GM18951 (cell line): ENCODE results near the gene CFAP221.
"Not testable (repeated sequence)": the region's sequence is repeated elsewhere in the genome, so short reads cannot be mapped to it uniquely, and the experiment has no call there.

Experiments used
- POLR2A ChIP-seq: IDR thresholded peaks from 4 replicates; pipeline ENCODE4 v1.6.1; 2011; ENCODE audit warnings: mild to moderate bottlenecking; ENCODE audit not compliant: insufficient read length, insufficient read depth; ENCODE audit errors: extremely low read depth
- in situ Hi-C: fragments of 300-500 bp; cut with MboI; formaldehyde crosslinking; loops from one replicate; pipeline ENCODE4 v1.12.0; 2022; ENCODE audit warnings: low sequenced_read_pairs, mixed read lengths, inconsistent platforms; ENCODE audit not compliant: unreplicated experiment

Gene CFAP221

DNA sequence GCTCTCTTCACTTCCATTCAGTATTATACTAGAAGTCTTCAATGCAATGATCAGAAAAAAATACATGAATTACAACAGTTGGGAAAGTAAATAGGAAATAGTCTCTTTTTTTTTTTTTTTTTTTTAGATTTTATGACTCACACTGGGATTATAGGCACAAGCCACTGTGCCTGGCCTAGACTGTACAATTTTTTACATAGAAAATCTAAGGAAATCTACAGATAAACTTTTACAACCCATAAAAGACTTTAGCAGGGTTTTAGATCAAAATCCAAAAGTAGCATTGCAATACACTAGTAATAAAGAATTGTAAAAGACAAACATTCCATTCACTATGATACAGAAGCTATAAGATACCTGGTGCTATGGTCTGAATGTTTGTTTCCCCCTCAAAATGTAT, 39.0 kb downstream of the CFAP221 start:
- in situ Hi-C loops: no loop called here
- TF ChIP-seq POLR2A: no peak

DNA sequence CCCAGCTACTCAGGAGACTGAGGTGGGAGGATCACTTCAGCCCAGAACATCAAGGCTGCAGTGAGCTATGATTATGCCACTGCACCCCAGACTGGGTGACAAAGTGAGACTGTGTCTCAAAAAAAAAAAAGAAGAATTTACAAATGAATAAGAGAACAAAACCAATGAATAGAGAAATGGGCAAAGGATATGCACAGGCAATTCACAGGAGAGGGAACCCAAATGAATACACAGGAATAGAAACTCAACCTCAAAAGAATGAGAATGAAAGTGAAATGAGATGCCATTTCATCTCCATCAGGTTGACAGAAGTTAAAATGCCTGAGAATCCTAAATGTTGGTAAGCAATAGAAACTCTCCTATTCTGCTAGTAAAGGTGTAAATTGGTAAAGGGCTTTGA, 40.2 kb downstream of the CFAP221 start:
- in situ Hi-C loops: no loop called here
- no peak for TF ChIP-seq POLR2A

DNA sequence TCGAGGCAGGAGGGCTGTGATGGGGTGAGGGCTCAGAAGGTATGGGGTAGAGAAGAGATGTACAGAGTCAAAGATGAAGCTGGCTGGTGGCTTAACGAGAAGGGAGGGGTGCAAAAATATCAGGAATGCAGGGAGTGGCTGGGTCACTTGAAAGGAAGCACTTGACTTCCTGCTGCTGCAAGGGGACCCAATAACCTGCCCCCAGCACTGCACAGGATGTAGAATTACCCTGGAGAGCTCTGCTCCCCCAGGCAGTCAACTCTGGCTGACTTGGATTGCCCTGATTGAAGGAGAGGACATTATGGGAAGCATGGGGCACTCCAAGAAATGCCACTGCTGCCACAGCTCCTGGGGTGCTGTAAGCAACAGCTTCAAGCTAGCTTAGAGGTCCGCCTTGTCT, 41.8 kb downstream of the CFAP221 start:
- in situ Hi-C loops: no loop called here

DNA sequence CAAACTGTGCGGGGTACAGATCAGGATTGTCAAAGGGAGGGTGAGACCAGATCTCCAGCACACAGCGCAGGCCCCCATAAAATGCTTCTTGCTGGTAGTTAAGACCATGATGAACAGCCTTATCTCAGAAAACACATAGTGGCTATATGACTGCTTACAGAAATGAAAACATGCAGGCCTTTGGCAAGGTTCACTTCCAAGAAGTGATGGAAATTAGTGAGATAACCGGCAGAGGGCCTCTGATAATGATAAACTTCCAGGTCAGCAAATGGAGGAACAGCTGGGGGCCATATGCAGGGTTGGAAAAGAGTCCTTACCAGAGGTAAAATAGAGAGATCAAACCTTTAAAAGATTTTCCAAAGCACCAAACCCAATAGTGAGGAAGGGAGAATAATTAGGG, 46.6 kb downstream of the CFAP221 start:
- no peak for TF ChIP-seq POLR2A
- in situ Hi-C loops: no loop called here

More for the DNA sequence above, 41.8 kb downstream of the CFAP221 start:
- no peak for TF ChIP-seq POLR2A

DNA sequence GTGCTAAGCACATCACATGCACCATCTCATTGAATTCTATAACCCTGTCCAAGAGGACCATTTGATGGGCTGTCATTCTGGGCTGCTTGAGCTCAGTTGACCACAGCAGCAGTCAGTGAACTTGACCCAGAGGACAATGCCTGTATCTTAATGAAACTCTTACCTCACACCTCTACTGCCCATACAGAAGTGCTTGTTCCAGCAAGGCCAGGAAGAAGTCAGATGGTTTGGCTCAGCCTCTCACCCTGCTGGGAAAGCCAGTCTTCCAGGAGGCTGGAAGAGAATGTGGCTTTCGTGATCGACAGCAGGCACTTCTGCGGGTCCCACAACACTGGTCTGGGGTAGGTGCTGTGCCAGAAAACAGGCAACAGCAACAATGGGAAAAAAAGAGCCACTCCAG, 47.3 kb downstream of the CFAP221 start:
- in situ Hi-C loops: no loop called here
- TF ChIP-seq POLR2A: no peak

DNA sequence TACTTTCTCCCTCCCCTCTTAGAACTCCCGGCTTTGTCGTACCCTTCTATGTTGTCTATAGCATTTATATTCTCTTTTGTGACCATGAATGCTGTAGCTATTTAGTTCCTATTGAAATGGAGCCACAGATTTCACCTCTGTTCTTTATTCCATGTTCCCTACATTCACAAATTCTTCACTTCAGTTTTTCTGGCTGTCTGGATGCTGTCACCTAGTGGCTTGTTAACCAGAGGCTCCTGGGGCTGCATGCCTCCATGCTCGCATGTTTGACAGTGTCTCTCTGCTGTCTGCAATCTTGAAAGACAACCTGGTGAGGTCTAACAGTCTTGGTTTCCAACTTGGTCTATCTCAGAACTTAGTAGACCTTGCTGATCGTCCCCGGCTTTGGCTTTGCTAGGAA, 48.2 kb downstream of the CFAP221 start:
- in situ Hi-C loops: no loop called here
- TF ChIP-seq POLR2A: no peak

DNA sequence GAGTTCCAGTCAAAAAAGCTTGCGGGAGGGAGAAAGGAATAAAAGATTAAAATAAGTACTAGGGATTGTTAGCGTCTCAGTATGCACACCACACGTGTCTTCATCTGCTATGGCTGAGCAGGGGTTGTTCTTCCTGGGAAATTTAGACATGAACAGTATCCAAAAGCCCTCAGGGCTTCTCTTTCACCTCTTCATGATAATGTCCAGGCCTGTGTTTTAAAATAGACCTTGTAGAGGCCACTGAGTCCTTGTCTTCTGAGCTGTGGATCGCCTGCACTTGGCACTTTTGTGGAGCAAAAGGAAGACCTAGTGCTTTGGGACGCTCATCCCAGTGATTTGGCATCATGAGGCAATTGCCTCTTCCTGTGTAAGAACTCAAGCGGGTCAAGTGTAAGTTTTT, 52.4 kb downstream of the CFAP221 start:
- TF ChIP-seq POLR2A: no peak
- in situ Hi-C loops: no loop called here

DNA sequence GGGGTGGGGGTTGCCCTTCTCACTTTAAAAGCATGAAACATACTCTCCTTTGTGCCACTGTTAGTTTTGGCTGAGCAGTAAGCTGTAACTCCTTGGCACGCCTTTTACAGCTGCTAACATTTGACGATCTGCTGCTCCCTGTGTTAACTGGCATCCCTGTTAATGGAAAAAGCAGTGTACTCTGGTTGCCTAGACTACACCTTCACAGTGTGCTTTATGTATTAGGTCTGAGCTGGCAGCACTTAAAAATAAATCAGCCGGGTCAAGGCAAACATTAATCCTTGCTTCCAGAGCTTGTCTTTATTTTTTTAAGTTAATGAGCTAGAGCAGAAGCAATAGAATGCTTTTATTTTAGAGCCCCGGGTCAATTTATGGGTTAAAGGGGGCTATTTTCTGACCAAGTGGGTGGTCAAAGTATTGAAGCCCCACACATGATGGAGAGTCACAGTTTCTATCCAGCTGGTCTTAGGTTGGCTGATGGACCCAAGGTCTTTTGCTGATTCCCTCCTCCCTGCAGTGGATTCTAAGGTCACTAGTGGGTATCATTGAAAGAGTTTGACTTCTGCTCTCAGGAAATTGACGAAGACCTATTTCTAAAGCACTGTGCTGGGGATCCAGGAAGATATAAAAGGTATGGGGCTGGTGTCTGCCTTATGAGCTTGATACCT, 54.5 kb downstream of the CFAP221 start:
- TF ChIP-seq POLR2A: no peak
- in situ Hi-C loops: no loop called here

DNA sequence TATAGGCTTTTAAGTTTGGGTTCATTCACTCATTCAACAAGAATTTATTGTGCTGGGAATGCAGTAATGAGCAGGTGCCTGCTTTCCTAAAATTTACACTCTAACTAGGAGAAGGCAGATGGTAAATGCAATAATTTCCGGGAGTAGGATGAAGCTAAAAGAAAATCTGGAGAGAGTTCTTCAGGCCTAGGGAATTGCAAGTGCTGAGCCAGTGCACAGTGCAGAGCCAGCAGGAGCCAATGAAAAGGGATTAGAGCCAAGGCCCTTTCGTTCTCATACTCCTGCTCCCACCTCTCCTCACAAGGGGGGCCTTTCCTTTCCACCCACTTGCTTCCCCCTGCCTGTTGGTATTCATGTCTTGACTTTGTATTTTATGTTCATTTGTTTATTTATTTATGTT, 55.1 kb downstream of the CFAP221 start:
- no peak for TF ChIP-seq POLR2A
- in situ Hi-C loops: no loop called here

DNA sequence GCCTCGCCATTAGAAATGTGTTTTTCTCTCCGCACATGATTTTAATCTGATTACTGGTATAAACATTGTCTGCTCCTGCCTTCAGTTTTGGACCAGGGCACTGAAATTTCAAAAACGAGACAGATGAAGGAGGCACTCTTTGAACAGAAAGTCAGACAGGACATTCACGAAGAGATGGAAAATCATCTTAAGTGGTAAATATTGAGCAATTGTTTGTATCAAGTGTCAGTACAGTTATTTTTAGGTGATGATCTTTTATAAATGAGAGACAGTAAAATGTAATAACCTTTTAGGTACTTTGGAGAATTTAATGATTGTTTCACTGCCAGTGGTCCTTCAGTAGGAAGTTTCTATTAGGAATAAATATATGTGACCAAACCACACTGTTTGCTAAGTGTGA, 60.8 kb downstream of the CFAP221 start:
- TF ChIP-seq POLR2A: no peak
- in situ Hi-C loops: no loop called here

DNA sequence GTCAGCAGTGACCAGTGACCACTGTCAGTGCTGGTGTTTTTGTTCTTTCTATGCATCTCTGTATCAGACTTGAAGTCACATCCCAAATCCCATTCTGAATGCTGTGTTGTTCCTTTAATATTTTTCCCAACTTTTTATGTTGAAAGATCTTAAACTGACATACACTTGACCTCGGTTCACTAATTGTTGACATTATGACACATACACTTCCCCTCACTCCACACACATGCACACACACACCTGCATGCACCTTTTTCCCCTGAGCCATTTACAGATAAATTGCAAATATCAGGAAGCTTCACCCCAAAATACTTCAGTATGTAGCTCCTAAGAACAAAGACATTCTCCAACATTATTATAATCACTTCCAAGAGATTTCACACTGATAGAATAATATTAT, 62.4 kb downstream of the CFAP221 start:
- in situ Hi-C loops: no loop called here
- TF ChIP-seq POLR2A: no peak

DNA sequence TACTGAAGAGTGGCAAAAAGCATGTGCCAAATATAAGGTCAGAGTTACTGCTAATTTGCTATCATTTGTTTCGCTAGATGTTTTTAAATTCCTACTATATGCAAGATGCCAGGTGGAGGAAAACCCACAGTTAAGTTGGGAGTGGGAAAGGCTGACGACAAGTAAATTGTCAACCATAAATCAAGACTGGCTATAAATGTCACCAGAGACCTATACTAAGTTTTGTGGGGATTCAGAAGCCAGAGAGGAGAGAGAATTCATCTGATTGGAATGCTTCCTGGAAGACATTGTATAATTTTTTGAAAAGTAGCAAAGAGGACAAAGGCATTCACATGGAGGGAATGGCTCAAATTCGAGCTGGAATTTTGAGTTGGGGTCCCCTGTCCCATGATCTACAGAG, 64.3 kb downstream of the CFAP221 start:
- in situ Hi-C loops: no loop called here

DNA sequence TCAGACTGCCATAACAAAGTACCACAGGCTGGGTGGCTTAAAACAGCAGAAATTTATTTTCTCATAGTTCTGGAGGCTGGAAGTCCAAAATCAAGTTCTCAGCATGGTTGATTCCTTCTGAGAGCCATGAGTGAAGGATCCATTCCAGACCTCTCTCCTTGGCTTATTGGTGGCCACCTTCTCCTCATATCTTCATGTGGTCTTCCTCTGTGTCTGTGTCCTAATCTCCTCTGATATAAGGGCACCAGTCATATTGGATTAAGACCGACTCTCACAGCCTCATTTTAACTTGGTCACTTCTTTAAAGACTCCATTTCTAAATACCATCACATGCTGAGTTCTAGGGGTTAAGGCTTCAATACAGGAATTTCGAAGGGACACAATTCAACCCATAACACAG, 65.1 kb downstream of the CFAP221 start:
- in situ Hi-C loops: no loop called here
- no peak for TF ChIP-seq POLR2A

More for the DNA sequence above, 64.3 kb downstream of the CFAP221 start:
- no peak for TF ChIP-seq POLR2A

DNA sequence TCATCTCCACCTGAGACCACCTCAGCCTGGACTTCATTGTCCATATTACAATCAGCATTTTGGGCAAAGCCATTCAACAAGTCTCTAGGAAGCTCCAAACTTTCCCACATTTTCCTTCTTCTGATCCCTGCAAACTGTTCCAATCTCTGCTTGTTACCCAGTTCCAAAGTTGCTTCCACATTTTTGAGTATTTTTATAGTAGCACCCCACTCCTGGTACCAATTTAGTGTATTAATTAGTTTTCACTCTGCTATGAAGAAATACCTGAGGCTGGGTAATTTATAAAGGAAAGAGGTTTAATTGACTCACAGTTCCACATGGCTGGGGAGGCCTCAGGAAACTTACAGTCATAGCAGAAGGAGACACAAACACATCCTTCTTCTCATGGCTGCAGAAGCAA, 69.9 kb downstream of the CFAP221 start:
- in situ Hi-C loops: not testable (repeated sequence)

DNA sequence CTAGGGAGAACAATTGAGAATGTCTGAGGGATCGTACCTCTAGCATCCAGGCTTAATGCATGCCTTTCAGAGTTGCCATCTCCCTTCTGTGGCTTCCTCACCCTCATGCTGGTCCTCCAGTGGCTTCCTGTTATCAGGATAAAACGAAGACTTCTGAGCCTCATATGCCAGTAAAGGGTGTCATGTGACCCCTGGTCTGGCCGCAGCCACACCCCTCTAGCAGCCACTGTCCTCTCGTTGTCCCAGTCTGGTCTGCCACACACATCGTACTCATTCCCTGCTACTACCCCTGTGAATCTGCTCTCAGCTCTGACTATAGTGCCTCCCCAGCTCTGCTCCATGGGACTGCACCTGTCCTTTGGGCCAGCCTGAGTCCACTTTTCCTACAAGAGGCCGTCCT, 72.2 kb downstream of the CFAP221 start:
- TF ChIP-seq POLR2A: no peak

More for the DNA sequence above, 72.2 kb downstream of the CFAP221 start:
- in situ Hi-C loops: no loop called here
